GM23338 (cell line): Measurements from ENCODE around the gene SF3B2. TPM values are rescaled to one million over a fixed set of nuclear protein-coding genes. Genes with fewer than 3 reads are reported as not detected.

Experiments used
- ATAC-seq: fragments of 200-7000 bp; cut with Tn5 transposase; 3 replicates; pipeline ENCODE4 v1.9.1; 2020
- DNase-seq: peaks from one replicate; pipeline ENCODE4 v3.0.0-alpha.2; 2015; ENCODE audit warnings: low spot score
- H2AFZ ChIP-seq: fragments of 200-600 bp; sonication (generic); 2 replicates; pipeline ENCODE4 v1.8.0; 2016; ENCODE audit warnings: antibody characterized with exemption, mild to moderate bottlenecking, moderate library complexity
- H3F3A ChIP-seq: fragments of 200-600 bp; sonication (generic); replicated peaks from 2 replicates; pipeline ENCODE4 v1.8.0; 2017; ENCODE audit warnings: antibody characterized with exemption, mixed run types, low read depth
- H3K27ac ChIP-seq: fragments of 200-600 bp; sonication (generic); 2 replicates; pipeline ENCODE4 v1.6.1; 2016; ENCODE audit warnings: low read depth
- H3K27me3 ChIP-seq: fragments of 200-600 bp; sonication (generic); 2 replicates; pipeline ENCODE4 v1.8.0; 2016; ENCODE audit warnings: mild to moderate bottlenecking, mixed run types, moderate library complexity; ENCODE audit not compliant: insufficient read depth
- H3K36me3 ChIP-seq: fragments of 200-600 bp; sonication (generic); 2 replicates; pipeline ENCODE4 v1.8.0; 2016; ENCODE audit warnings: mild to moderate bottlenecking; ENCODE audit not compliant: insufficient read depth
- H3K4me1 ChIP-seq: fragments of 200-600 bp; sonication (generic); 2 replicates; pipeline ENCODE4 v1.8.0; 2016; ENCODE audit warnings: mild to moderate bottlenecking, moderate library complexity; ENCODE audit not compliant: insufficient read depth
- H3K4me2 ChIP-seq: fragments of 200-600 bp; sonication (generic); 2 replicates; pipeline ENCODE4 v1.7.1; 2017; ENCODE audit warnings: mixed run types
- H3K4me3 ChIP-seq: fragments of 200-600 bp; sonication (generic); 2 replicates; pipeline ENCODE4 v1.6.1; 2016; ENCODE audit warnings: mixed run types
- H3K79me2 ChIP-seq: fragments of 200-600 bp; sonication (generic); replicated peaks from 2 replicates; pipeline ENCODE4 v1.8.0; 2017; ENCODE audit warnings: mild to moderate bottlenecking; ENCODE audit not compliant: insufficient read depth
- H3K9me2 ChIP-seq: fragments of 200-600 bp; sonication (generic); 2 replicates; pipeline ENCODE4 v1.8.0; 2017; ENCODE audit not compliant: insufficient read depth
- H4K20me1 ChIP-seq: fragments of 200-600 bp; sonication (generic); replicated peaks from 2 replicates; pipeline ENCODE4 v1.8.0; 2017; ENCODE audit warnings: mild to moderate bottlenecking; ENCODE audit not compliant: insufficient read depth
- H3K27ac Mint-ChIP-seq: 2 replicates; pipeline ENCODE4 v1.8.0; 2020; ENCODE audit warnings: inconsistent platforms, mild to moderate bottlenecking, moderate library complexity, mixed read lengths
- H3K27me3 Mint-ChIP-seq: 3 replicates; pipeline ENCODE4 v1.8.0; 2022; ENCODE audit warnings: low read depth, mild to moderate bottlenecking, moderate library complexity, mixed read lengths, inconsistent platforms; ENCODE audit not compliant: insufficient read depth, poor library complexity
- H3K36me3 Mint-ChIP-seq: 3 replicates; pipeline ENCODE4 v1.8.0; 2021; ENCODE audit warnings: low read depth, mild to moderate bottlenecking, inconsistent platforms, moderate library complexity, mixed read lengths
- H3K4me1 Mint-ChIP-seq: 3 replicates; pipeline ENCODE4 v1.8.0; 2020; ENCODE audit warnings: mild to moderate bottlenecking, inconsistent platforms, mixed read lengths
- H3K4me3 Mint-ChIP-seq: 3 replicates; pipeline ENCODE4 v1.8.0; 2021; ENCODE audit warnings: moderate library complexity, mild to moderate bottlenecking, inconsistent platforms, mixed read lengths
- H3K9me3 Mint-ChIP-seq: 3 replicates; pipeline ENCODE4 v1.8.0; 2020; ENCODE audit warnings: moderate library complexity, mild to moderate bottlenecking, inconsistent platforms, mixed read lengths
- CREB1 ChIP-seq: fragments of 250-450 bp; sonication (Bioruptor Pico); IDR thresholded peaks from 2 replicates; pipeline ENCODE4 v1.5.0; 2020; ENCODE audit warnings: low read depth, mild to moderate bottlenecking, moderate library complexity
- CTCF ChIP-seq, 2 experiments: fragments of 200-600 bp in 1 of 2; sonication (generic) in 1 of 2; conservative IDR thresholded peaks; 2 replicates each; pipeline versions ENCODE4 v1.5.1 to v1.6.1; 2016 to 2017; ENCODE audit warnings: antibody characterized with exemption in 2 of 2, low read depth in 2 of 2, mild to moderate bottlenecking in 2 of 2, moderate library complexity in 1 of 2
- EZH2 ChIP-seq: fragments of 200-600 bp; sonication (generic); IDR thresholded peaks from one replicate; pipeline ENCODE4 v1.8.0; 2017; ENCODE audit warnings: antibody characterized with exemption, mild to moderate bottlenecking, low read depth; ENCODE audit not compliant: unreplicated experiment
- EZH2phosphoT487 ChIP-seq: fragments of 200-600 bp; sonication (generic); IDR thresholded peaks from one replicate; pipeline ENCODE4 v1.8.1; 2018; ENCODE audit warnings: antibody characterized with exemption; ENCODE audit not compliant: unreplicated experiment
- JUNB ChIP-seq: IDR thresholded peaks from one replicate; pipeline ENCODE4 v1.6.1; 2016; ENCODE audit warnings: antibody characterized with exemption; ENCODE audit not compliant: unreplicated experiment
- NANOG ChIP-seq: IDR thresholded peaks from 2 replicates; pipeline ENCODE4 v1.6.1; 2016; ENCODE audit warnings: antibody characterized with exemption, borderline replicate concordance
- POLR2AphosphoS5 ChIP-seq: IDR thresholded peaks from 2 replicates; pipeline ENCODE4 v1.6.1; 2016; ENCODE audit warnings: antibody characterized with exemption, low read depth
- REST ChIP-seq: IDR thresholded peaks from one replicate; pipeline ENCODE4 v1.6.1; 2018; ENCODE audit warnings: antibody characterized with exemption; ENCODE audit not compliant: unreplicated experiment
- STAT1 ChIP-seq: IDR thresholded peaks from one replicate; pipeline ENCODE4 v1.6.1; 2016; ENCODE audit warnings: antibody characterized with exemption; ENCODE audit not compliant: unreplicated experiment
- ZNF114 ChIP-seq: fragments of 250-450 bp; sonication (Bioruptor Pico); IDR thresholded peaks from 2 replicates; pipeline ENCODE4 v1.5.0; 2020; ENCODE audit warnings: mild to moderate bottlenecking, moderate library complexity
- ZNF331 ChIP-seq: fragments of 250-450 bp; sonication (Bioruptor Pico); IDR thresholded peaks from 2 replicates; pipeline ENCODE4 v1.5.0; 2020; ENCODE audit warnings: low read depth, mild to moderate bottlenecking, moderate library complexity
- polyA plus RNA-seq: library from polyadenylated mRNA; unstranded; fragments of >200 nt; fragmentation: Nextera tagmentation; extraction: Ambion mirVana; gene quantifications from 2 replicates; pipeline ENCODE4 v1.2.1, GENCODE V29; 2016
- total RNA-seq: library from RNA; depleted of rRNA; stranded (reverse); fragments of >200 nt; shearing (Covaris generic); gene quantifications from 2 replicates; pipeline ENCODE4 v1.2.3, GENCODE V29; 2014
- TF ChIP-seq, protein P1 (sequence below): fragments of 250-450 bp; sonication (Bioruptor Pico); IDR thresholded peaks from 2 replicates; pipeline ENCODE4 v1.5.0; 2020; ENCODE audit warnings: mild to moderate bottlenecking, moderate library complexity
- TF ChIP-seq, protein P2 (sequence below): IDR thresholded peaks from 2 replicates; pipeline ENCODE4 v1.6.1; 2016; ENCODE audit warnings: antibody characterized with exemption

SF3B2 gene
- total and polyA plus RNA-seq, 2 experiments from 2014 or later: 173 to 180 TPM

DNA sequence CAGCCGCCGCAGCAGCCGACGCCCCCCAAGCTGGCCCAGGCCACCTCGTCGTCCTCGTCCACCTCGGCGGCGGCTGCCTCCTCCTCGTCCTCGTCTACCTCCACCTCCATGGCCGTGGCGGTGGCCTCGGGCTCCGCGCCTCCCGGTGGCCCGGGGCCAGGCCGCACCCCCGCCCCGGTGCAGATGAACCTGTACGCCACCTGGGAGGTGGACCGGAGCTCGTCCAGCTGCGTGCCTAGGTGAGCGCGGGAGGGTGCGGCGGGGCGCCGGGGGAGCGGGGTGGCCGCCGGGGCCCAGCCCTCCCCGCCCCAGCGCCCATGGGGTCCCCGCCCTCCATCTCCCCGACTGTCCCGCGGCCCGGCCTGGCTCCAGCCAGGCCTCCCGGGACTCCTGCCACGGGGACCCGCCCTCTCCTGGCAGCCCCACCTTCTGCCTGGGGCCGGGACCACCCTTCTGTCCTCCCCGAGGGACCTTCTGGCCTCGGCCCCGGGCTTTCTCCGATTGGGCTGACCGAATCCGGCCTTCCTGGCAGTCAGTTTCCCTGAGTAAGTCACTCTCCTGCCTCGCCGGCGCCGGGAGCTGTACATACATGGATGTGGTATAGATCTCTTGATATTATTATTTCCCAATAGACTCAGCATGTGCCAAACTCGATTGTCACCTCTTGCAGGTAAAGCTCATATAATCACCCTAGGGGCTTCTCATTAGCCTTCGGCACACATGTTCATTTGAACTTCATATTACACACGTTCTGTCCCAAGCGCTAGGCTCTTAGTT, 18.6 kb downstream of the SF3B2 start:
- TF ChIP-seq, protein P1, sequence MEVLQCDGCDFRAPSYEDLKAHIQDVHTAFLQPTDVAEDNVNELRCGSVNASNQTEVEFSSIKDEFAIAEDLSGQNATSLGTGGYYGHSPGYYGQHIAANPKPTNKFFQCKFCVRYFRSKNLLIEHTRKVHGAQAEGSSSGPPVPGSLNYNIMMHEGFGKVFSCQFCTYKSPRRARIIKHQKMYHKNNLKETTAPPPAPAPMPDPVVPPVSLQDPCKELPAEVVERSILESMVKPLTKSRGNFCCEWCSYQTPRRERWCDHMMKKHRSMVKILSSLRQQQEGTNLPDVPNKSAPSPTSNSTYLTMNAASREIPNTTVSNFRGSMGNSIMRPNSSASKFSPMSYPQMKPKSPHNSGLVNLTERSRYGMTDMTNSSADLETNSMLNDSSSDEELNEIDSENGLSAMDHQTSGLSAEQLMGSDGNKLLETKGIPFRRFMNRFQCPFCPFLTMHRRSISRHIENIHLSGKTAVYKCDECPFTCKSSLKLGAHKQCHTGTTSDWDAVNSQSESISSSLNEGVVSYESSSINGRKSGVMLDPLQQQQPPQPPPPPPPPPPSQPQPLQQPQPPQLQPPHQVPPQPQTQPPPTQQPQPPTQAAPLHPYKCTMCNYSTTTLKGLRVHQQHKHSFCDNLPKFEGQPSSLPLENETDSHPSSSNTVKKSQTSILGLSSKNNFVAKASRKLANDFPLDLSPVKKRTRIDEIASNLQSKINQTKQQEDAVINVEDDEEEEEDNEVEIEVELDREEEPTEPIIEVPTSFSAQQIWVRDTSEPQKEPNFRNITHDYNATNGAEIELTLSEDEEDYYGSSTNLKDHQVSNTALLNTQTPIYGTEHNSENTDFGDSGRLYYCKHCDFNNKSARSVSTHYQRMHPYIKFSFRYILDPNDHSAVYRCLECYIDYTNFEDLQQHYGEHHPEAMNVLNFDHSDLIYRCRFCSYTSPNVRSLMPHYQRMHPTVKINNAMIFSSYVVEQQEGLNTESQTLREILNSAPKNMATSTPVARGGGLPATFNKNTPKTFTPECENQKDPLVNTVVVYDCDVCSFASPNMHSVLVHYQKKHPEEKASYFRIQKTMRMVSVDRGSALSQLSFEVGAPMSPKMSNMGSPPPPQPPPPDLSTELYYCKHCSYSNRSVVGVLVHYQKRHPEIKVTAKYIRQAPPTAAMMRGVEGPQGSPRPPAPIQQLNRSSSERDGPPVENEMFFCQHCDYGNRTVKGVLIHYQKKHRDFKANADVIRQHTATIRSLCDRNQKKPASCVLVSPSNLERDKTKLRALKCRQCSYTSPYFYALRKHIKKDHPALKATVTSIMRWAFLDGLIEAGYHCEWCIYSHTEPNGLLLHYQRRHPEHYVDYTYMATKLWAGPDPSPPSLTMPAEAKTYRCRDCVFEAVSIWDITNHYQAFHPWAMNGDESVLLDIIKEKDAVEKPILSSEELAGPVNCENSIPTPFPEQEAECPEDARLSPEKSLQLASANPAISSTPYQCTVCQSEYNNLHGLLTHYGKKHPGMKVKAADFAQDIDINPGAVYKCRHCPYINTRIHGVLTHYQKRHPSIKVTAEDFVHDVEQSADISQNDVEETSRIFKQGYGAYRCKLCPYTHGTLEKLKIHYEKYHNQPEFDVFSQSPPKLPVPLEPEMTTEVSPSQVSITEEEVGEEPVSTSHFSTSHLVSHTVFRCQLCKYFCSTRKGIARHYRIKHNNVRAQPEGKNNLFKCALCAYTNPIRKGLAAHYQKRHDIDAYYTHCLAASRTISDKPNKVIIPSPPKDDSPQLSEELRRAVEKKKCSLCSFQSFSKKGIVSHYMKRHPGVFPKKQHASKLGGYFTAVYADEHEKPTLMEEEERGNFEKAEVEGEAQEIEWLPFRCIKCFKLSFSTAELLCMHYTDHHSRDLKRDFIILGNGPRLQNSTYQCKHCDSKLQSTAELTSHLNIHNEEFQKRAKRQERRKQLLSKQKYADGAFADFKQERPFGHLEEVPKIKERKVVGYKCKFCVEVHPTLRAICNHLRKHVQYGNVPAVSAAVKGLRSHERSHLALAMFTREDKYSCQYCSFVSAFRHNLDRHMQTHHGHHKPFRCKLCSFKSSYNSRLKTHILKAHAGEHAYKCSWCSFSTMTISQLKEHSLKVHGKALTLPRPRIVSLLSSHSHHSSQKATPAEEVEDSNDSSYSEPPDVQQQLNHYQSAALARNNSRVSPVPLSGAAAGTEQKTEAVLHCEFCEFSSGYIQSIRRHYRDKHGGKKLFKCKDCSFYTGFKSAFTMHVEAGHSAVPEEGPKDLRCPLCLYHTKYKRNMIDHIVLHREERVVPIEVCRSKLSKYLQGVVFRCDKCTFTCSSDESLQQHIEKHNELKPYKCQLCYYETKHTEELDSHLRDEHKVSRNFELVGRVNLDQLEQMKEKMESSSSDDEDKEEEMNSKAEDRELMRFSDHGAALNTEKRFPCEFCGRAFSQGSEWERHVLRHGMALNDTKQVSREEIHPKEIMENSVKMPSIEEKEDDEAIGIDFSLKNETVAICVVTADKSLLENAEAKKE (CRISPR knock-in tag): no peak
- TF ChIP-seq POLR2AphosphoS5 (no peak), JUNB (no peak), CREB1 (CRISPR knock-in tag) (no peak), STAT1 (no peak), EZH2phosphoT487 (no peak), REST (no peak), EZH2 (no peak), CTCF (conservative IDR thresholded peaks at IDR 0.05; ENCODE audit: low read depth in 2 of 2) (no peak), ZNF331 (CRISPR knock-in tag) (no peak), ZNF114 (no peak), NANOG (no peak)
- TF ChIP-seq, protein P2, sequence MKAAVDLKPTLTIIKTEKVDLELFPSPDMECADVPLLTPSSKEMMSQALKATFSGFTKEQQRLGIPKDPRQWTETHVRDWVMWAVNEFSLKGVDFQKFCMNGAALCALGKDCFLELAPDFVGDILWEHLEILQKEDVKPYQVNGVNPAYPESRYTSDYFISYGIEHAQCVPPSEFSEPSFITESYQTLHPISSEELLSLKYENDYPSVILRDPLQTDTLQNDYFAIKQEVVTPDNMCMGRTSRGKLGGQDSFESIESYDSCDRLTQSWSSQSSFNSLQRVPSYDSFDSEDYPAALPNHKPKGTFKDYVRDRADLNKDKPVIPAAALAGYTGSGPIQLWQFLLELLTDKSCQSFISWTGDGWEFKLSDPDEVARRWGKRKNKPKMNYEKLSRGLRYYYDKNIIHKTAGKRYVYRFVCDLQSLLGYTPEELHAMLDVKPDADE: no peak
- peak overlapping the region; percentile 85 for H3K4me3 Mint-ChIP-seq
- no peak overlapping the region; the same call in 1 of the 2 replicates for H3K27ac Mint-ChIP-seq
- H3K79me2 ChIP-seq: peaks cover 25% of the 10 kb centered on the region
- H3F3A ChIP-seq: peaks cover 28% of the 10 kb centered on the region
- H3K4me2 ChIP-seq: peak overlapping the region; percentile 98
- H3K4me1 ChIP-seq: peaks cover 25% of the 10 kb centered on the region
- no peaks in the 10 kb centered on the region for H3K9me2 ChIP-seq
- H3K36me3 Mint-ChIP-seq: peaks cover 41% of the 10 kb centered on the region
- peaks cover 14% of the 10 kb centered on the region for H3K27me3 Mint-ChIP-seq
- no peaks in the 10 kb centered on the region for H3K27me3 ChIP-seq
- peak overlapping the region; percentile 86 for H2AFZ ChIP-seq
- peaks cover 17% of the 10 kb centered on the region for H3K36me3 ChIP-seq
- peaks cover 7% of the 10 kb centered on the region; the same call in 1 of the 2 replicates for H4K20me1 ChIP-seq
- peaks cover 27% of the 10 kb centered on the region for H3K4me1 Mint-ChIP-seq
- DNase-seq: peak; percentile 56
- H3K9me3 Mint-ChIP-seq: no peaks in the 10 kb centered on the region; the same call in 2 of the 3 replicates
- peak overlapping the region; percentile 90 for H3K4me3 ChIP-seq
- ATAC-seq: peak; percentile 27
- no peak overlapping the region for H3K27ac ChIP-seq
